Muscle of arm (tissue), 12 donors: ENCODE data around the gene UNC119. TPM values are rescaled to one million over a fixed set of nuclear protein-coding genes. Genes with fewer than 3 reads are reported as not detected.
"Not testable (repeated sequence)": the region's sequence is repeated elsewhere in the genome, so short reads cannot be mapped to it uniquely, and the experiment has no call there.

Experiments
- DNase-seq: peaks from one replicate; pipeline ENCODE4 v3.0.0-alpha.2; 2013
- polyA plus RNA-seq, 12 donors: library from polyadenylated mRNA; unstranded; fragments of 120-200 nt; gene quantifications; one replicate each; pipeline ENCODE4 v1.2.1, GENCODE V29; 2013; ENCODE audit not compliant: insufficient read length in 12 of 12

The UNC119 gene
- polyA plus RNA-seq, 12 donors = 10.0 to 35.2 (median 14.3) TPM; not detected in 1

DNA sequence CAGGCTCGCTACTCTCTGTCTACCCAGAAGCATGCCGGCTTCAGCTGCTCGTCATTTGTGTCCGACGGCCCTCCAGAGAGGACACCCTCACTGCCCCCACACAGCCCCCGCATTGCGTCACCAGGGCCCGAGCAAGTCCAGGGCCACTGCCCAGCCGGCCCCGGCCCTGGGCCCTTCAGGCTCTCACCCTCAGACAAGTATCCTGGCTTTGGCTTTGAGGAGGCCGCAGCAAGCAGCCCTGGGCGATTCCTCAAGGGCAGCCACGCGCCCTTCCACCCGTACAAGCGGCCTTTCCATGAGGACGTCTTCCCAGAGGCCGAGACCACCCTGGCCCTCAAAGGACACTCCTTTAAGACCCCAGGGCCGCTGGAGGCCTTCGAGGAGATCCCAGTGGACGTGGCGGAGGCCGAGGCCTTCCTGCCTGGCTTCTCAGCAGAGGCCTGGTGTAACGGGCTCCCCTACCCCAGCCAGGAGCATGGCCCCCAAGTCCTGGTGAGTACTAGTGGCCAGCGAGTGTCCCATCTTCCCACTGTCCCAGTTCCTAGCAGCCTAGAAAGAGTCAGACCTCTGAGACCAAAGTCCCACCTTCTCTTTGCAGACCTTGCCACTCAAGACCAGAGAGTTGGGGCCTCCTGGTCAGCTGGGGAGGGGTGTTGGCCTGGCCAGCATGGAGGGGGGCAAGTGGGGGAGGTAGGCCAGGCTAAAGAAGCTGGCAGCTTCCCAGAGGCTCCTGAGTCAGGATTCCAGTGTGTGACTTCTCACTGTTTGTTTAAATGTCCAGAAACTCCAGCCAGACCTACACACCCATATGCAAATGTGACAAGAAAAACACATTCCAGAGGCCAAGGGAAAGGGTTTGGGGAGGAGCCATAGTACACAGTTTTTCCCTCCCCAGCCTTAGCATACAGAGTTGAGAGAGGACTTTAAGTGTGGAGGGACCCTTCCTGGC, 27.7 kb downstream of the UNC119 start:
- DNase-seq = no peak

DNA sequence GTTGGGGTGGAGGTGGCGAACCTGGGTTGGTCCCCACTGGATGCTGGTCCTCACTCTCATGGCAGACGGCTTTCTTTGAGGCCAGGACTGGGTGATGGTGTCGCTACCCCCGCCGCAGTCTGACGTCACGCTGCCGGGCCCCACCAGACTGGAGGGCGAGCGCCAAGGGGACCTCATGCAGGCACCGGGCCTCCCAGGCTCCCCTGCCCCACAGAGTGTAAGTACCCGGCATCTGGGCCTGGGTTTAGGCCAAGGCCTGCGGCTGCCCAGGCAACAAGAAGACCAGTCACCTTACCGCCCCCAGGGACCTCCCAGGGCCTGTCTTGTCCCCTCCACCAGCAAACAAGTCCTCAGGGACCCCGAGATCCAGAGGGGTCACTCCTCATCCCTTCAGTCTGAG, 28.5 kb downstream of the UNC119 start:
- DNase-seq = no peak

DNA sequence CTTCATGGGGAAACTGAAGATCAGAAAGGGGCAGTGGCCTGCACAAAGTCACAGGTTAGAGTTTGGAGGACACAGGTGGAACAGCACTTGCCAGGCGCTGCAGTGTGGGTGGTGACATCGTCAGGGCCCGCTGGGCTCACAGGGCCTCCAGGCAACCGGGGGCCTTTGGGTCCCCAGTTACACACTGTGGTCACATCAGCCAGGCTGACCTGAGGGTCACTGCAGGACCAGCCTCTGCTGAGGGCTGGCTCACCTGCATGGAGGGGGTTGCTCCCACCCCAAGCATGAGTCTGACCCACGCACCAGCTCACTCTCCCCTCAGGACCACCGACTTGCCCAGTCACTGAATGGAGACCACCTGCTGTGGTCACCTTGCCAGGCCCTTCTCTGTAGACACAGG, 29.2 kb downstream of the UNC119 start:
- no peak for DNase-seq

DNA sequence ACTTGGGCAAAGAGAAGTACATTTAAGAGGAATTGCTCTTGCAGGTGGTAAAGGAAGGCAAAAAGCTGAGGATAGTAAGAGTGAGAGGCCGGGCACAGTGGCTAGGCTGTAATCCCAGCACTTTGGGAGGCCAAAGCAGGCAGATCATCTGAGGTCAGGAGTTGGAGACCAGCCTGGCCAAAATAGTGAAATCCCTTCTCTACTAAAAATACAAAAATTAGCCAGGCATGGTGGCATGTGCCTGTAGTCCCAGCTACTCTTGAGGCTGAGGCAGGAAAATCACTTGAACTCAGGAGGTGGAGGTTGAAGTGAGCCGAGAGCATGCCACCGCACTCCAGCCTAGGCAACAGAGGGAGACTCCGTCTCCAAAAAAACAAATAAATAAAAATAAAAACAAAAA, 30.1 kb downstream of the UNC119 start:
- DNase-seq = not testable (repeated sequence)

DNA sequence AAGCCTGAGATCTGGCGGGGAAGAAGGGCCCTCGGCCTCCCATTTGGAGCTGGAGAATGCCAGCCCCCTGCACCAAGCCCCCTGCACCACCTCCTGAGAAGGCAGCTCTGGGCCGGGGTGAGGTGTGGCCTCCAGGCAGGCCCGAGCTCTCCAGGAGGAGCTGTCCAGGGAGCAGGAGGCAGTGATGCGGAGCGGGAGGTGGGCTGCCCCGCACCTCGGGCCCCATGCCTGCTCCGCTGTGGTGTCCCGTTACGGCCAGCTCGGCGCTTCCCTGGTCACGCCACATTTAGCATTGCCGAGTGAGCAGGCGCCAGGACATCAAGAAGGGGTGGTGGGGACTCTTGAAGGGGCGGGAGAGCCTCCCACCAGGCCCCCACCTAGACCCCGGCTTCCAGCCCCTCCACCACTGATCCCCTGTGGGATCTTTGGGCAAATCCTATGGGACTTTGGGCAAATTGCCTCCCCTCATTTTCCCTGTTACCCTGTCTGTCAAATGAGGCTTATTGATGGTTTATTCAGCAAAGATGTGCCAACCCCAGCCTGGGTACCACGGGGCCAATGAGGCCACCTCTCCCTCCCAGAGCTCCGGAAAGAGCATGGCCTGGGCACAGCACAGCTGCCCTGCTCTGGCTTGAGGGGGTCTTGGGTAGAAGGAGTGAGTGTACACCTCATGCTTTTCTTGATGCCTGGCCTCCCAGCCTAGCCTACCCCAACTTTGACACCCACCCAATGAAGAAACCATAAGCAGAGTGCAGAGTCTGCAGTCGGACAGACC, 30.9 kb downstream of the UNC119 start:
- DNase-seq = no peak

DNA sequence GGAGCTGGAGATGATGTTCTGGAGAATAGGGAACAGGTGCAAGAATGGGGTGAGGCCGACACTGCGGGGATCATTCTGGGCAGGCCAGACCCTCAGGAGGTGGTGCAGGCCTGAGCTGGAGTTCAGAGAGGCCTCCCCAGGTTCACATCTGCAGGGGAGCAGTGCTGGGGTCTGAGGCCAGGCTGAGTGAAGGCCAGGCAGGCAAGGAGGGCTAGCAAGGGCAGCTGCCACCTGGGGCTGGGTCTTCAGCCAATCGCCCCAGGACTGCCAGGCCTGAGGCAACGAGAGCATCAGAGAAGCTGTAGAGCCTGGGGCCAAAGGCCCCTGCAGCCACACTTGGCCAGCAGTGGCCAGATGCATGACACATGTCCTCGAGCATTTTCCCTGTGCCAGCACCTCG, 31.7 kb downstream of the UNC119 start:
- DNase-seq = no peak

DNA sequence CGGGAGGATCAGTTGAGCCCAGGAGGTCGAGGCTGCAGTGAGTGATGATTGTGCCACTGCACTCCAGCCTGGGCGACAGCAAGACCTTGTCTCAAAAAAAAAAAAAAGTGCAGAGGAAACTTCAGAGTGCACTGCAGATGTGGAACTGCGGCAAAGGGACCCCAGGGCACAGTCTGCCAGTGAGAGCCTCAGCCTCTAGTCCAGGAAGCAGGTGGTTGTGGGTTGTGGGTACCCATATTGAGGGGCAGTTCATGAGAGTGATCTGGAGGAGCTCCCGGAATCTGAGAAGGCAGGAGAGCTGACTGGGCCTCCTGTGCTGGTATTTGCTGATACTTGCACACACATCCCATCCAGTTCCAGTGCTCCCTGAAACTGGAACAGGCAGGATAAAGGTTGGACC, 33.2 kb downstream of the UNC119 start:
- no peak for DNase-seq

DNA sequence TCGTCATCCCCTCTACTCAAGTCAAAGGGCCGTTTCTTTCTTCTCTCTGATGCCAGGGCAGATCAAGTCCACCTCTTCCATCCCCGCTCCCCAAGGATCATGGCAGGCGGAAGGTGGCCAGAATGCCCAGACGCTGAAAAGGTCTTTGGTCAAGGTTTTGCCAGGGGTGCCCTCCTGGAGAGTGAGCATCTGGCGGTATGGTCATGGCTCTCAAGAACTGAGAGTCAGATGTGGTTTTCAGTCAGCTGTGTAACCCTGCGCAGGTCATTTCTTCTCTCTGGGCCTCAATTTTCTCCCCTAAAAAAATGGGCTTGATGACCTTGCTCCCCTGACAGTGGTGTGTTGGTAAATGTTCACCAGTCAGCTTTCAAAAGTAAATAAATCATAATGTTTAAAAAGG, 33.8 kb downstream of the UNC119 start:
- DNase-seq = no peak

DNA sequence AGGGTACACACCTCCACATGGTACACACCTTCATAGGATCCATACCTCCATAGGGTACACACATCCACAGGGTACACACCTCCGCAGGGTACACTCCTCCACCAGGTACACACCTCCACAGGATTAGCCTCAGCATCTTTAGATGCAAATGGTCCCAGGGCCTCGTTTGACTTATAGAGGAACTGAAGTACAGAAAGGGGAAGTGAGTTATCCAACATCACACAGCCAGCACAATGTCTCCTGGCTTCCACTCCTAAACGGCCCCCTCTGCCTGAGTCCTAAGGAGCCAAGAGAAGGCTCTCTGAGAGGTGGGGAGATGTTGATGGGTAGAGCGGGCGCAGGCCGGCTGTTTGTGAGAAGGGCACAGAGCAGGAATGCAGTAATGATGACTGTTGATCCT, 34.3 kb downstream of the UNC119 start:
- DNase-seq = no peak

DNA sequence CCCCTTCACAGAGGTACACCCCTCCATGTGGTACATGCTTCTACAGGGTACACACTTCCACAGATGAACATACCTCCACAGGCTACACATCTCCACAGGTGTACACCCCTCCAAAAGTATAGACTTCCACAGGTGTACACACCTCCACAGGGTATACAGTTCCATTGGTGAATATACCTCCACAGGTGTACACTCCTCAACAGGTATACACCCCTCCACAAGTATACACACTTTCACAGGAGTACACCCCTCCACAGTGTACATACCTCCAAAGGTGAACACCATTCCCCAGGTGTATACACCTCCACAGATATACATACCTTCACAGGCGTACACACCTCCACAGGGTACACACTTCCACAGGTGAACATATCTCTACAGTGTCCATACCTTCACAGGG, 36.9 kb downstream of the UNC119 start:
- no peak for DNase-seq

DNA sequence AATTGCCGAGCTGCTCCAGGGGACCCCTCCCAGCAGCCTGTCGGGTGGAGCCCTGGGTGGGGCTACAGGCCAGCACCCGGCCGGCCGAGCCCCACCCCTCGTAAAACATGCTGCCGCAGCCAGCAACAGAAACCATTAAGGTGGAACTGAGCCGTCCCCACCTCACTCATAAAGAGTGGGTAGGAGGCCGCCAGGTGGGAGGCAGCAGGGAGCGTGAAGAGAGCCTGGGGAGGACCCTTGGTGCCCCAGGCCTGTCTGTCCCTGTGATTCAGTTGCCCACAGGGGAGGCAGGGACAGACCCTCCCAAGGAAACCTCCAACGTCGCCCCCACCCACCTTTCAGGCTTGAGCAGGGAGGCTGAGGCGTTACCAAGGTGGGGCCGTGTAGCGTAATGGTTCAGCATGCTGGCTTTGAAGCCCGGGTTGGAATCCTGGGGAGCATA, 37.8 kb downstream of the UNC119 start:
- DNase-seq = no peak

DNA sequence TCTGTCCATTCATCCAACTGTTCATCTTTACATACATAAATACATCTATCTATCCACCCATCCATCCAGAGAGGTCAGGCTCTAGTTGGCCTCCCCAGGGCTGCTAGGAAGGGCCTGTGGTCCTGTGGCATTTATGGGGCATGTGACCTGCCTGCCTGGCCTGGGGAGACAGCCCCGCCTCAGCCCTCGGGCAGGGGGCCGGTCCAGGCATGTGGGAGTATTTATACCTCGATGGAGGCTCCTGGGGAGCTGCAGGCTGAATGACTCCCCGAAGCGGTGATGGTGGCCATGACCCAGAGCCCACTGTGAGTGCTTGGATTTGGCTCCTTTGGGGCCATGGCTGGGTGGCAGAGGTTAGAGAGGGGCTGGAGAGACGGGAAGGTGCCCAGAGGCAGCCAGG, 38.9 kb downstream of the UNC119 start:
- DNase-seq = no peak

DNA sequence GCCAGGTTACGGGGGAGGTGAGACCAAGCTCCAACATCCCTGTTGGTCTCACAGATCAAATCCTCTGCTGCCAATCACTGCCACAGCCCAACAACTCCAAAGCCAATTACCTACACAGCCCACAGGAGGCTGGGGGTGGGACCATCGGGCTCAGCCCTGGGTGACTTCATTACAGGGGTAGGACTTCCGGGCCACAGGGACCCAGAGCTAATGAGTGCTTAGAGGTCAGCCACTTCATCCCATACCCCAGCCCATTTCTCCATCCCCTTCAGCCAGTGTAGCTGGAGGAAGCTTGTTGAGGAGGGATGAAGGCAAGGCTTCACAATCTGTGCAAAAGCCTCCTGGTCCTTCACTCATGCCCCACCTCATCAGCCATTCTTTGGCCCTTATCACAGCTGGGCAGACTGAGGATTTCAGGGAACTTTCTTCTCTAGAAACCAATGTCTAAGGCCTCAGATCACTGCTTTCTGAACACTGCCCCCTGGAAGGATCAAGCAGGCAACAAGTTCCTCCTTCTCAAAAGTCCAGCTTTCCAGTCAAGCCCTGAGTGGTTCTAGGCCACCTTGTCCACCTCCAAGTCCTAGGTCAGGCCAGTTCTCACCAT, 40.5 kb downstream of the UNC119 start:
- no peak for DNase-seq

DNA sequence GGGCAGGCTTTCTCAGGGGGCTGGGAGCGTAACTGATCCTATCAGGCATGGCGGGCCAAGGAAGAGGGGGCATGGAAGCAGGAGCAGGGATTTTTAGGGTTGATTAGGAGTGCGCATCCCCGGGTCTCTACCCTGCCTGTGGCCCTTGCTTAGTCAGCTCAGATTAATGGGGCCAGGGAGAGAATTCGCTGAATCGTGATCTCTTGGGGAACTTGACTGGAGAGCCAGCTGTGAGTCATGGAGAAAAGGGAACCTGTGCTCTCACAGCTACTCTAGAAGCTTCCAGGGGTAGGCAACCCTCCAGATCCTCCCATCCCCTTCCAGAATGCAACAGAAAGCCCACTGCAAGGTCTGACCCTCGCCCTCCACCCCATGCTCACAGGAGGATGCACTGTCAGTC, 42.6 kb downstream of the UNC119 start:
- DNase-seq = no peak

DNA sequence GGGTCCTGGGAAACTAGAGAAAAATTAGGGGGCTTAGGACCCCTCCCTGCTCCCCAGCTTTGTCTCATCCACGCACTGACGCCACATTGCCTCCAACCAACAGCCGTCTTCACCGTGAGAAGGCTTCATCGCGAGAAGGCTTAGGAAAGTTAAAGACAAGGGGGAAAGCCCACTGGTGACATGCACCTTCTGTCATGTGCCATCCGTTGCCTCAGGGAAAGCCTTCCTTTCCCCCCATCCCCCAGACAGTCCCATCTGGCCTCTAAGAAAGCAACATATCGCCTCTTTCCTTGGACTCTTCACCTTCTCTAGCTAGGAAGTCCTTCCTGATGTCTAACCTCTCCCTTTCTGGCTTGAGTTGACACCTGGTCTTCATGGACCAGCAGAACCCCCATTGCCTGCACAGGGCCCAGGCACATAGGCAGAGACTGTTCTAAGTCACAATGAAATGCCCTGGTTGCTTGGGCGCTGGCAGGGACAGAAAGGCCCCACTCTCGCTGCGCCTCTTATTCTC, 44.2 kb downstream of the UNC119 start:
- DNase-seq = no peak

DNA sequence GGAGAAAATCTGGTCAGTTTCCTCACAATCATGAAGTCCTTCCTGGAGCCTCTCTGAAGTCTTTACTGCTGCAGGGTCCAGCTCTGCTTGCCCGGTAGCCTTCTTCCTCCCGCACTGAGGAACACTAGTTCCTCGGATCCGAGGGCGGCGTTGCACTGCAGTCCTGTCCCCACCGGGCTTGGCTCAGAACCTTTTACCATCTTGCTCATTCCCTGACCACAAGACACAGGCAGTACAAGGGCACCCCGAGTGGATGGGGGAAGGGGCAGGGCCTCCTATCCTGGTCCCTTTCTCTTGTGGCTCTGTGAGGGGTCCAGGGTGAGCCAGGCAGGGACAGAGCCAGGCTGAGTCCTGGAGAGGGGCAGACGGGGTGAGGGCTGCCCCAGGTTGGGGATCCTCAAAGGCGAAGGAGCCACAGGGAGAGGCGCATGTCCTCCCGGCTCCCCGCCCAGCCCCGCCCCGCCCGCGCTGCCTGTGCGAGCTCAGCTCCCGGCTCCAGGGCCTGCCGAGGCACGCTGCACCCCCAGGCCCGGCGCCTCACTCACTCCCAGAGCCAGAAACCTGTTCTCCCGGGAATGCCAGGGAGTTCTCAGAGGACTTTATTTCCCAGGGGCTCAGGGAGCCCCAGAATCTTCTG, 44.7 kb downstream of the UNC119 start:
- DNase-seq = no peak

DNA sequence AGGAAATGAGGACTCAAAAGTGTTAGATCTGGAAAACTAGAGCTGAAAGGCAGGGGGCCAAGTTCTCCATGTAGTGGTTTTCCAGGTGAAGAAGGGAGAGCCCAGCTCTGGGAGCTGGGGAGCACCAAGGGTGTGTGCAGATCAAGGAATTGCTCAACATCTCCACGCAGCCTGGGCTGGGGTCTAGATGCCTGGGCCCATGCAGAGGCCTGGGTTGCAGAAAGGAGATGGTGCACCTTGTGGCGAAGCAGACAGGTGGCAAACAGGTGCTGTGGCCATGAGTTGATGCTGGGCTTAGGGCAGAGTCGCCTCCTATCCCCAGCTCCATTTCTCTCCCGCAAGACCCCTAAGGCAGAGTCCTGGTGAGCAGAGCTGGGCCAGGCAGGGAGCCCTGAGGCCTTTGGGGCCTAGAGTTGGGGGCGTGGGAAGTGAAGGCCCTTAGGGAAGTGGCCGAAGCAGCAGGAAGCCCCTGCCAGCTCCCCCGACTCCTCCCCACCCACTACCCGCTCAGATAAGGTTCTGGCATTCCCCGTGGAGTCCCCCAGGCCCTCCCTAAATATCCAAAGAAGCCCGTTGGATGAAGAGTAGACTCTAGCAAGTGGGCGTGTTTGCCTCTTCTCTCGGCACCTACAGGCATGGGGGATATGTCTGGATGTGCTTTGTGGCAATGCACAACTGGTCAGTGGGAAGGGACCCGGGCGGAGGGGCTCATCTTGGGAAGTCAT, 45.5 kb downstream of the UNC119 start:
- no peak for DNase-seq

DNA sequence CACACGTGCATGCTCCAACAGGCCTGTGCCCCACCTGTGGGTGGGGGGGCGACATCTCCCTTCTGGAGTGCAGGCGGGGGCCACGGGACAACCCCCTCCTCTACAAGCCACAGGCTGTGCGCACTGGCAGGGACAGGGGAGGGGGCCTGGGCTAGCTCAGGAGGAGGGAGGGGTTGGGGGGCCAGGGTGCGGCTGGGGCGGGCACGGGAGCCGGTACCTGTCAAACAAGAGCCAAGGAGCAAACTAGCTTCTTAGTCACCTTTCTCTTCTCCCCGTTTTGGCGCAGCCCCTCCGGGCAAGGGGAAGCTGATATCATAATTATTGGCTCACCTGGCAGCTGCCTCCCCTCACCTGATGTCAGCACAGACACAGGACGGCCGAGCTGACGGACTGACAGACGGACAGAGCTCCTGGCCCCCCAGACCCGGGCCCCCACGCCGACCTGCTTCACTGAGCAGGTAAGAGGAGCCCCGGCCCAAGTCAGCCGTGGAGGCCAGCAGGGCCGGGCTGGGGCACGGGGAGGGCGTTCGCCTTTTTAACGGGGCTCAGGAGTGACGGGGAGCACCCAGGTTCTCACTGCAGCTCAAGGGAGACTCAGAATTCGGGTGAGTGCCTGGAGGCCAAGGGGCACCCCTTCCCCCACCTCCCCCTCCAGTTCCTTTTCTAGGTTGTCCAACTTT, 46.3 kb downstream of the UNC119 start, which contains the start of gene FOXN1:
Gene FOXN1, plus strand, starts transcription at position 363 of the 680 bp plus-strand sequence. CDS start 17,622 bp downstream, outside the sequence.
- no peak for DNase-seq

DNA sequence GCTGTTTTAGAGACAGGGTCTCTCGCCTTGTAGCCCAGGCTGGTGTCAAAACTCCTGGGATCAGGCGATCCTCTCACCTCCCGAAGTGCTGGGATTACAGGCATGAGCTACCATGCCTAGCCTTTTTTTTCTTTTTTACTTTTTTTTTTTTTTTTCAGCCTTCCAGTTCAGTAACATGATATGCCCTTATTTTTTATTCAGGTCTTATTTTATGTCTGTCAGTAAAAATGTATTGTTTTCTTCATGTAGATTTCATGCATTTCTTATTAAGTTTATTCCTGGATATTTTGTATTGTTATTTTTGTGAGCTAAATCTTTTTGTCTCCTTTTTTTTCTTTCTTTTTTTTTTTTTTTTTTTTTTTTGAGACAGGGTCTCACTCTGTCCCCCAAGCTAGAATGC, 49.0 kb downstream of the UNC119 start:
- DNase-seq = no peak
